ENCODE results near the gene FLYWCH1.
"Not testable (repeated sequence)": the region's sequence is repeated elsewhere in the genome, so short reads cannot be mapped to it uniquely, and the experiment has no call there.

Gene FLYWCH1

DNA sequence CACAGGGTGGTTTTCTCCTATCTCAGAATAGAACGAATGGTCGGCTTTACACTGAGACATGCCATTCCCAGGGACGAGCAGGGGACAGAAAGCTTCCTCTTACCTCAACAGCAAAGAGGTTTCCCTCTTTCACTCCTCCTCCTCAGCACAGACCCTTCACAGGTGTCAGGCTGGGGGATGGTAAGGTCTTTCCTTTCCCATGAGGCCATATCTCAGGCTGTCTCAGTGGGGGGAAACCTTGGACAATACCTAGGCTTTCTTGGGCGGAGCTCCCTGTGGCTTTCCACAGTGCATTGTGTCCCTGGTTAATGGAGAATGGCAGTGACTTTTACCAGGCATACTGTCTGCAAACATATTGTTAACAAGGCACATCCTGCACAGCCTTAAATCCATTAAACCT is 16.4 kb downstream of the FLYWCH1 start:
- DNase-seq: not testable (repeated sequence)

DNA sequence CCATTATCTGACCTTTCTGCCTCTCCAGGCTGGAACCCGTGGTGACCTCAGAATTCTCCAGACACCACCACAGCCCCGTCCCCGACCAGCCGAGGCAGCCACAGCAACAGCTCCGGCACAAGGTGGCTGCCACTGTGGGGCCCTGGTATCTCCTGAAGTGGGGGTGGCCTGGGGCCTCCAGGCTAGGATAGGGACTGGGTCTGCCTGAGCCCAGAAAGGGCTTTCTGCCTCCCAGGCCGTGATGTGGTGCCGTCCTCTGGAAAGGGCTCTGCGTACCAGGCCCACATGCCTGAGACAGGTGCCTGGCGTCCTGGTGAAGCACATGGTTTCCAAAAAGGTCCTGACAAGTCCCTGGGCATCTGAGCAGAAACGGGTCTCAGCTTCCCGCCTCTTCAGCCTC is 17.1 kb downstream of the FLYWCH1 start:
- no peak for DNase-seq

DNA sequence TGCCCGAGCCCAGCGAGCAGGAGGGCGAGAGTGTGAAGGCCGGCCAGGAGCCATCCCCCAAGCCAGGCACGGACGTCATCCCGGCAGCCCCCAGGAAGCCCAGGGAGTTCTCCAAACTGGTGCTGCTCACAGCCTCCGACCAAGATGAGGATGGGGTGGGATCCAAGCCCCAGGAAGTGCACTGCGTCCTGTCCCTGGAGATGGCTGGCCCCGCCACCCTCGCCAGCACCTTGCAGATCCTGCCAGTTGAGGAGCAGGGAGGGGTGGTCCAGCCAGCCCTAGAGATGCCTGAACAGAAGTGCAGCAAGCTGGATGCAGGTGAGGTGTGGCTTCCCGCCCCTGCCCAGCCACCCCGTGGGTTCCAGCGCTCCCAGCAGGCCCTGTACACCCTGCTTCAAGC is 18.0 kb downstream of the FLYWCH1 start:
- DNase-seq: no peak

DNA sequence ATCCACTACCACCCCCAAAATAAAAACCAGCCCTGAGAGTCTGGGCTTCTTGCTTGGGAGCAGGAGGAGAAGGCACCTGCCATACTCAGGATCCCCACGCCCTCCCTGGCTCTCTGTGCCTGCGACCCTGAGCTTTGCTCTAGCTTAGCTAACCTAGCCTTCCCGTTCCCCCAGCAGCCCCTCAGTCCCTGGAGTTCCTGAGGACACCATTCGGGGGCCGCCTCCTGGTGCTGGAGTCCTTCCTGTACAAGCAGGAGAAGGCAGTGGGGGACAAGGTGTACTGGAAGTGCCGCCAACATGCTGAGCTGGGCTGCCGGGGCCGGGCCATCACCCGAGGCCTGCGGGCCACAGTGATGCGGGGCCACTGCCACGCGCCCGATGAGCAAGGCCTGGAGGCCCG is 18.5 kb downstream of the FLYWCH1 start:
- DNase-seq: no peak

DNA sequence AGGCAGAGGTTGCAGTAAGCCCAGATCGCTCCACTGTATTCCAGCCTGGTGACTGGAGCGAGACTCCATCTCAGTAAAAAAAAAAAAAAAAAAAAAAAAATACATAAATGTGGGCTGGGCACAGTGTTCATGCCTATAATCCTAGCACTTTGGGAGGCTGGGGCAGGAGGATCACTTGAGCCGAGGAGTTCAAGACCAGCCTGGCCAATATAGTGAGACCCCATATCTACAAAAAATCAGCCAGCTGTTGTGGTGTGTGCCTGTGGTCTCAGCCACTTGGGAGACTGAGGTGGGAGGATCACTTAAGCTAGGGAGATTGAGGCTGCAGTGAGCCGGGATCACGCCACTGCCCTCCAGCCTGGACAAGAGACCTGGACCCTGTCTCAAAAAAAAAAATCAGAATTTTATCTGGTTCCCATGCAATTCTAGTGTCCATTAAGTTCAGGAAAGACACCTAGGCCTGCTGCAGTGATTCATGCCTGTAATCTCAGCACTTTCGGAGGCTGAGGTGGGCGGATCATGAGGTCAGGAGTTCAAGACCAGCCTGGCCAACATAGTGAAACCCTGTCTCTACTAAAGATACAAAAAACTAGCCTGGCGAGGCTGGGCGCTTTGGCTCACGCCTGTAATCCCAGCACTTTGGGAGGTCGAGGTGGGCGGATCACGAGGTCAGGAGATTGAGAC is 19.6 kb downstream of the FLYWCH1 start:
- not testable (repeated sequence) for DNase-seq

DNA sequence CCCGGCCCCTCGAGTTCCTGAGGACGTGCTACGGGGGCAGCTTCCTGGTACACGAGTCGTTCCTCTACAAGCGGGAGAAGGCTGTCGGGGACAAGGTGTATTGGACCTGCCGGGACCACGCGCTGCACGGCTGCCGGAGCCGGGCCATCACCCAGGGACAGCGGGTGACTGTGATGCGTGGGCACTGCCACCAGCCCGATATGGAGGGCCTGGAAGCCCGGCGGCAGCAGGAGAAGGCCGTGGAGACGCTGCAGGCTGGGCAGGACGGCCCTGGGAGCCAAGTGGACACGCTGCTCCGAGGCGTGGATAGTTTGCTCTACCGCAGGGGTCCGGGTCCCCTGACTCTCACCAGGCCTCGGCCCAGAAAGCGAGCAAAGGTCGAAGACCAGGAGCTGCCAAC is 21.4 kb downstream of the FLYWCH1 start:
- no peak for DNase-seq

DNA sequence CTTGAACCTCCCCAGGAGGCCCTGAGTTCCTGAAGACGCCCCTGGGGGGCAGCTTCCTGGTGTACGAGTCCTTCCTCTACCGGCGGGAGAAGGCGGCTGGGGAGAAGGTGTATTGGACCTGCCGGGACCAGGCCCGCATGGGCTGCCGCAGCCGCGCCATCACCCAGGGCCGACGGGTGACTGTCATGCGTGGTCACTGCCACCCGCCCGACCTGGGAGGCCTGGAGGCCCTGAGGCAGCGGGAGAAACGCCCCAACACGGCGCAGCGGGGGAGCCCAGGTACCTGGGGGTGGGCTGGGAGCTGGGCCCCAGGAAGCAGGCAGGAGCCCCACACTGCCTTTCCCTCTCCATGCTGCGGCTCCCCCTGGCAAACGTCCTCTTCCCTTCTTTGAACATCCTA is 22.0 kb downstream of the FLYWCH1 start:
- DNase-seq: no peak

DNA sequence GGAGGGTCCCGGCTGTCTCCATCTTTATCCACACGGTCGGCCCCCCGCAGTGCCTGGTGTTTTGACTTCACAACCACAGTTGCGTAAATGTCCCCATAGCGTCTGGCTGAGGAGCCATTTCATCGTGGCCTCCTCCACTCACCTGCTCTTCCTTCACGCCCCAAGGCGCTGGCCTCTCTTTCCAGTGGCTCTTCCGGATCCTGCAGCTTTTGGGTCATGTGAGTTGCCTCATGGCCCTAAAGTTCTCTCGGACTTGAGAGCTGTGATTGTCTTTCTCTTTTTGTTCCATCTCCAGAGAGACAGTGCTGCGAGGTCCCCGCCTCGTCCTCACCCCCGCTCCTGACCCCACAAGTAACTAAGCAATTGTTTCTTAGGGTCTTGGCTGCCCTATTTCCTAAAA is 22.7 kb downstream of the FLYWCH1 start:
- no peak for DNase-seq

DNA sequence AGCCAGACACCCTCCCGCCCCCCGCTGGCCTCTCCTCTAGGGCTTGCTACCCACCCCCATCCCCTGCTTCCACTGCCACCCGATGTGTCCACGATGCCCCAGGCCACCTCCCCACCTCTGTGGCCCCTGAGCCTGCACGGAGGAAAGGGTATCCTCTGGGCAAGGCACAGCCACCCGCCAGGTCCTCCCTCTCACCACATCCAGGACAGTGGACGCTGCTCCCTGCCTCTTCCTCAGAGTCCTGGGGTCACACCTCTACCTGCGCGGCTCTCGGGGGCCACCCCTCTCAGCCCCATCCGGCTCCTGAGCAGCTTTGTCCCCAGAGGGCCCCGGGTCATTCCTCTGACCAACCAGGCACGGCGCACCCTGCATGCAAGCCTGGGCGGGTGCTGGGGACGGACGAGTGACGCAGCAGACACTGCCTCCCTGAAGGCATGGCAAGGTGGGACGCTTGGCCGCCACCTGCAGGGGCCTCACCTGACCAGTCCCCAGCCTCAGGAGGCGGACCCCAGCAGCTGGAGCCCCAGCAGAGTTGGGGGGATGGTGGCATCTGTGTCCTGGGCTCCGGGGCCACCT is 24.8 kb downstream of the FLYWCH1 start:
- DNase-seq: no peak

DNA sequence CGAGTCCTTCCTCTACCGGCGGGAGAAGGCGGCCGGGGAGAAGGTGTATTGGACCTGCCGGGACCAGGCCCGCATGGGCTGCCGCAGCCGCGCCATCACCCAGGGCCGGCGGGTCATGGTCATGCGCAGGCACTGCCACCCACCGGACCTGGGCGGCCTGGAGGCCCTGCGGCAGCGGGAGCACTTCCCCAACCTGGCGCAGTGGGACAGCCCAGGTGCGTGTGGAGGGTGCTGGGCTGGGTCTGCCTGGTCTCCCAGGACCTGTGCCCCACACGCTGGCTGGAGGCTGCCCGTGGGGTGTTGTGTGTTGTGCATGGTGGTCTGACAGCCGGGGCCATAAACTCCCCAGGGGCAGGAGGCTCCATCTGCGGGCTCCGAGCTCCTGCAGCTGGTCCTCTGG is 25.4 kb downstream of the FLYWCH1 start:
- no peak for DNase-seq

DNA sequence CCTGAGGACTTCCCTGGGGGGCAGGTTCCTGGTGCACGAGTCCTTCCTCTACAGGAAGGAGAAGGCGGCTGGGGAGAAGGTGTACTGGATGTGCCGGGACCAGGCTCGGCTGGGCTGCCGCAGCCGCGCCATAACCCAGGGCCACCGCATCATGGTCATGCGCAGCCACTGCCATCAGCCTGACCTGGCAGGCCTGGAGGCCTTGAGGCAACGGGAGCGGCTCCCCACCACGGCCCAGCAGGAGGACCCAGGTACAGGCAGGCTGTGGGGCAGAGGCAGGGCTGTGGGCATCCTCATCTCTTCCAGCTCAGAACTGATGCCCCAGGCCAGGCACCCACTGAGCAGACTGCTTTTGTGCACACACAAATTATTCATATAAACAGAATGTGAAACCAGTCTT is 26.5 kb downstream of the FLYWCH1 start:
- no peak for DNase-seq

DNA sequence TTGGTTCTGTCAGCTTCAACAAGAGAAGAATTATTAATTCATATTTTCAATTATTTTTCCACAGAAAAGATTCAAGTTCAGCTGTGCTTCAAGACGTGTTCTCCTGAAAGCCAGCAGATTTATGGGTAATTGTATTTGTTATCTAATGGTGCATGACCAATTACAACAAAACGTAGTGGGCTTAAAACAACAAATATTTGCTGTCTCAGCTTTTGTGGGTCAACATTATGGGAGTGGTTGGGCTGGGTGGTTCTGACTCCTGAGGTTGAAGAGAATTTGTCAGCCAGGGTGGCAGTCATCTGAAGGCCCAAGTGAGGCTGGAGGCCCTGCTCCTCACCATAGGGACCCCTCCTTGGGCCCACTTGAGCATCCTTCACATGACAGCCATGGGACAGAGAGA is 28.2 kb downstream of the FLYWCH1 start:
- DNase-seq: no peak

DNA sequence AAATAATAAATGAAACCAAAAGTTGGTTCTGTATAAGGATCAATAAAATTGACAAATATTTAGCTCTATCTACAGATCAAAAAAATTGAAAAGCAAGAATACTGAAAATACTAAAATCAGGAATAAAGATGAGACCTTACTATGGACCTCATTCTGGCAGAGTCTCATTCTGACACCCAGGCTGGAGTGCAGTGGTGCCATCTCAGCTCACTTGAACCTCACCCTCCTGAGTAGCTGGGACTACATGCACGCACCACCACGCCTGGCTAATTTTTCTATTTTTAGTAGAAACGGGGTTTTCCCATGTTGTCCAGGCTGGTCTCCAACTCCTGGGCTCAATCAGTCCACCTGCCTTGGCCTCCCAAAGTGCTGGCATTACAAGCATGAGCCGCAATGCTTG is 30.3 kb downstream of the FLYWCH1 start:
- DNase-seq: no peak

DNA sequence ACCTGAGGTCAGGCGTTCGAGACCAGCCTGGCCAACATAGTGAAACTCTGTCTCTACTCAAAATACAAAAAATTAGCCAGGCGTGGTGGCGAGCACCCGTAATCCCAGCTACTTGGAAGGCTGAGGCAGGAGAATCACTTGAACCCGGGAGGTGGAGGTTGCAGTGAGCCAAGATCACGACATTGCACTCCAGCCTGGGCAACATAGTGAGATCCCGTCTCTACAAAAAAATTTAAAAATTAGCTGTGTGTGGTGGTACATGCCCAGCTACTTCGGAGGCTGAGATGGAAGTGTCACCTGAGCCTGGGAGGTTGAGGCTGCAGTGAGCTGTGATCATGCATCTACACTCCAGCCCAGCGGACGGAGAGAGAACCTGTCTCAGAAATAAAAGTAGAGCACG is 32.0 kb downstream of the FLYWCH1 start:
- not testable (repeated sequence) for DNase-seq

DNA sequence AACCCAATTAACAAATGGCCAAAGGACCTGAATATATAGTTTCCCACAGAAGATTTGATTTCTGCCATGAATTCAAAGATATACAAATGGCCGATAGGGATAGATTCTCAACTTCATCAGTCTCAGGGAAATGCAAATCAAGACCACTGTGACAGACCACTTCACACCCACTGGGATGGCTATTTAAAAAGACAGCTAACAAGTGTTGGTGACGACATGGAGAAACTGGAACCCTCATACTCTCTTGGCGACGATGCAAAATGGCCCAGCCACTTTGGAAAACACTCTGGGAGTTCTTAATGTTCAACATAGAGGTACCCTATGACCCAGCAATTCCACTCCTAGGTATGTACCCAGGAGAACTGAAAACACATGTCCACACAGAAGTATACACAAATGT is 34.9 kb downstream of the FLYWCH1 start:
- DNase-seq: no peak

DNA sequence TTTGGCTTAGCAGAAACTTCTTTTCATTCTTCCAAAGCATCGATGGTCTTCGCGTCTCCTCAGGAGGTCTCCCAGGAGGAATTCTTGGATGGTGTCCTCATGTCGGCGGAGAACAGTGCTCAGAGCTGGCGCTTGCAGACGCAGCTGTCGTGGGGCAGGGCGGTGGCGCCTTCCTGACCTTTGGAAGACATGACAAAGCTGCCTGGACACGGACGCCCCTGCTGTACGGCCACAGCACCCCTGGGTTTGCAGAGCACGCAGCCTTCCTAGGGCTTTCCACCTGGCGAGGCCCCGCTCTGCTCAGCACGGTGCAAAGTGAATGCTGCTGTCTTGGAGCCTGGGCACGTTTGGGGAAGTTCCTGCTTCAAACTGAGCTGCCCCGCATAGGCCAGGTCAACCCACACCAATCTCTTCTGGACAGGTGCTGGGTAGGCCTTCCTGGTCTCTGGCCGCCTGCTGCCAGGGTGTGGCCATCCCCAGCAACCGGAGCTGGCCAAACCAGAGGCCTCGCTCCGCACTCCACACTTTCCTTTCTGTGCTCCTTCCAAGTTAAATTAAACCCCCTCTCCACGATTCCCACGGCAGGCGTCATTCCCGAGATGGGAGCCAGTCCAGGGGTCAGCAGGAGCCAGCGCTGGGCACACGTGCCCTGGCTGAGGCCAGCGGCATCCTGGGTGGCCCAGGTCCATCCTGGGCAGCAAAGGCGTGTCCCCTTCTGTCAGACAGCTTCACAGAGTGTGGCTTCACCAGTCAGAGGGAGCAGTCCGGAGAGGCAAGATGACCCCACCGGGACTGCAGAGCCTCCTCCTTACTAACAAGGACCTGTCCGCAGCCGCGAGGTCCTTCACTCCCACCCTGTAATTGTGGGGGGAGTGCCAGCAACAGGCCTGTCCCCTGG is 37.3 kb downstream of the FLYWCH1 start:
- no peak for DNase-seq

DNA sequence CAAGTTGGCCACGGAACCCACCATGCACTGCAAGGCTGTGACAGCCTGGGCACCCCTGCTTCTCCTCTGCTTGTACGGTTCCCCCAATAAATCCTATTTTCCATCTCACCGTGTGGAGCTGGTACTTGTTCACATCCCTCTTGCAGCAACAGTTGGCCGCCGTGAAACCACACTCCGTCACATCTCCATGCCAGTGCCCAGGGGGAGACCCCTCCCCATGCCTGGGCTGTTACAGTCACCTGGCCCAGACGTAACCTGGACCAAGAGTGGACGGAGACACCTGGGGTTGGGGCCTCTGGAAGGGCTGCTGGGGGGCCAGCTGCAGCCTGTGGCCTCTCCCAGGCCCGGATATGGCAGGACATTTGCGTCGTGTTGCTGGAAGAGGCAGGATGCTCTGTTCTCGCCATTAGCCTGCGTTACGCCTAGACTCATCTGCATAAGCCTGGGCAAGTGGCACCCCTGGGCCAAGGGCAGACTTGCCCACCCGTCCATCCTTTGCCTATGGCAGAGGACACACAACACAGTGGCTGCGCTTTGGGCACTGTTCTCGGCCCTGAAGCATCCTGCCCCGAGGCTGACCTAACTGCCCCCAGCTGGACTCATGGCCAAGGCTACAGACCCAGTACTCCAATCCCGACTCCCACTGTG is 38.1 kb downstream of the FLYWCH1 start:
- no peak for DNase-seq

DNA sequence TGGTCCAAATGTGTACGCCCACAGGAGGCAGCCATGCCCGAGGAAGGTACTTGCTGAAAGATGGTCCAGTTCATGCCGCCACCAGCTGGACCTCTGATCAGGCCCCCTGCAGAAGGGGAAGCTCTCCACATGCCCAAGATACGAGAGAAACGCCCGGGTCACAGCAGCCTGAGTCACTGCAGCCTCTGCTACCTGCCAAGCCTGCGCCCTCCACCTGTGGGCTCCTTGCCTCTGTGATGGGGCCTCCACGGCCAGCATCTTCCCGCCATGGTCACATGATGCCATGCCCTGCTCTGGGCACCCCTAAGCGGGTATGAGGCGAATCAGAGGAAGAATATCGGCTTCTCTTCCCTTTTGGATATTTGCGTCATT is 38.6 kb downstream of the FLYWCH1 start:
- DNase-seq: no peak

DNA sequence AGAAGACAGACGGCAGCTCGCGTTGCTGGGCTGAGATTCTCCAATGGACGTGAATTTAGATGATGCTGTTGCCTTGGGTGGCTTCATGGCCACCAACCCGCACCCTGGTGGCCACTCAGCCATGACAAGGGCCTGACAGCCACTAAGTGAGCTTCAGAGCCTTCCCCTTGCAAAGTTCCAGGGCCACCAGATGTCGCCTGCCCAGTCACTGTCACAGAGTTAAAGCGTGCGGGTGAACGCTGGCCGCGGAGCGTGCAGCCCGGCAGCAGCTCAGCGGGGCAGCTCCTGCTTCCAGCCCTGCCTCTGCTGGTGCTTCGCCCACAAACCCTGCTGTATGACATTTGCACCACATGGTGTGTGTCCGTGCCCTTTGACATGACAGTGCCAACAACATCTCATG is 39.0 kb downstream of the FLYWCH1 start:
- no peak for DNase-seq

DNA sequence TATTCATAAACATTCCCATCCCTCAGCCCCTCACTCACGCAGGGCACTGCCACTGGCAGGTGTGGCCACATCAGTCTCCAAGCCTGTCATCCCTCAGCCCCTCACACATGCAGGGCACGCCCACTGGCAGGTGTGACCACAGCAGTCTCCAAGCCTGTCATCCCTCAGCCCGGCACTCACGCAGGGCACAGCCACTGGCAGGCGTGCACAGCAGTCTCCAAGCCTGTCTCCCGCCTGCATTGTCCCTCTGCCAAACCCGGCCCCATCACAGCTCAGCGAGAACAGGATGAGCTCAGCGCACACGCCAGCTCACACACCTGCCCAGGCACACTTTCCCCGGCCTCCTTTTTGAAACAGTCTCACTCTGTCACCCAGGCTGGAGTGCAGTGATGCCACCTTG is 40.9 kb downstream of the FLYWCH1 start:
- no peak for DNase-seq

DNA sequence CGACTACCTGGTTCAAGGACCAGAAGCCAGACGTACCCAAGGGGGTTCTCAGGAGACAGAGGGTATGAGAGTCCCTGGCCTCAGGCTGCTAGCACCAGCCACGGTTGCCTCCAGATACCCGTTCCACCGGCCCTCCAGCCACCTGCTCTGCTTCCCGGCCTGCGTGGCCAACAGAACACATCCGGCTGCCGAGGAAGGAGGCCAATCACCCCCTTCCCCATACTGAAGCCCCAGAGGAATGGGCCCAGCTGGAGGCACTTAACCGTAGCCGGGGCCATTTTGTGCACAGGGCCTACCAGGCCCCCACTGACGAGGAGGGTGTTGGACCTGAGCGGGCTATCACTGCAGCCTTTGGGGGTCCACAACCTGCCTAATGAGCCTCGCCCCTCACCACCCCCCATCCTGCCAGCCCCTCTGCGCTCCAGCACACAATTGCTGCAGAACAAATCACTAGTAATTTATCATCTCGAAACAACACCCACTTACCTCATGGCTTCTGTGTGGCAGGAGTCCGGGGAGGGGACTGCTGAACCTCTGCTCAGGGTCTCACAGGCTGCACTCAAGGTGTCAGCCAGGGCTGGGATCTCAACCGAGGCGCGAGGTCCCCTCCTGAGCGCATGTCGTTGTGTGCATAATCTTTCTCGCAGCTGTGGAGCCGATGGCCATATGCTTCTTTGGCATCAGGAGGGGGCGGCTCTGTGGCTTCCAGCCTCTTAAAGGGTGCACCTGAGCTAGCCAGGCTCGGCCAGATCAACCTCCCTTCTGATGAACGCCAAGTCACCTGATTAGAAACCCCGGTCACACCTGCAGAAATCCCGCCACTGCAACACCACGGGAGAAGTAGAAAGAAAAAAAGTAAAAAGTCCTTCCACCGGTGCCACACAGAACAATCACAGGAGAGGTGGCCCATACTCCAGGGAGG is 42.2 kb downstream of the FLYWCH1 start:
- DNase-seq: no peak

DNA sequence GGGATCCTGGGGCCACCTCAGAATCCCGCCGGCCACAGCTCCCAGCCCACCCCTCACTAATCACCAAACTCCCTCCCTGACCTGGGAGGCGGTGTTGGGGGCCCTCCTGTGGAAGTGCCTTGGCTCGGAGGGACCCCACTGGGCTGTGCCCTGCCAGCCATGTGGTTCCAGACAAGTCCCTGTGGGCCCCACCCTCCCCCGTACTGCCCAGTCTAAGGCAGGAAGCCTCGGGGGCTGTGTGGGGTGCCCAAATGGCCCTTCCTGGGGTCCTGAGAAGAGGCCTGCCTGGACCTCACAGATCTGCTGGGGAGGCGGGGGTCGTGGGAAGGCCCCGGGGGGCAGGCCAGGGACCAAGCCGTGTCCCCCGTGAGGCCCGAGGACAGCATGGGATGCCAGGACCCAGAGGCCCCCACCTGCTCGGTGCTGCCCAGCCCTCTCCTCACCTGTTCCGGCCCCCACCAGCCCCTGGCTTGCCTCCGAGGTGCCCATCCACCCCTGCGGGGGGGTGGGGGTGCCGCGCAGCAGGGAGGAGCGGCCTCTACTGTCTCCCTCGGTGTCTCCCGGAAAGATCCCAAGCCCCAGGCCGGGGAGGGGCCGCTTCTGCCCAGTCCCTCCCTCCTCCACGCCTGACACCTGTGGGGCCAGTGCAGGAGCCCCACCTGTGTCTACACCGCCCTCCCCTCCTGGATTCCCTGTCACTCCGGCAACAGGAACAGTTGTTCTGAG is 43.1 kb downstream of the FLYWCH1 start:
- no peak for DNase-seq

Measured in suppressor macrophage (primary cell).